GM18858 (cell line): ENCODE results near the gene ATP6V1B1.

Source experiments
- ATAC-seq: cut with Tn5 transposase; IDR thresholded peaks from one replicate; pipeline ENCODE4 v1.9.1; 2021; ENCODE audit not compliant: unreplicated experiment

ATP6V1B1 gene

GRCh38 chr2:70964596-70965386, 29.1 kb downstream of the ATP6V1B1 start:
- no peak for ATAC-seq

GRCh38 chr2:70965506-70965905, 29.8 kb downstream of the ATP6V1B1 start:
- no peak for ATAC-seq

- no peak for ATAC-seq
Measured at GRCh38 chr2:70966681-70967080, 31.0 kb downstream of the ATP6V1B1 start.

GRCh38 chr2:70967189-70967588, 31.5 kb downstream of the ATP6V1B1 start:
- ATAC-seq, result no peak

GRCh38 chr2:70974592-70974991, 38.9 kb downstream of the ATP6V1B1 start:
- no peak for ATAC-seq

- no peak for ATAC-seq
Measured at GRCh38 chr2:70975237-70975636, 39.5 kb downstream of the ATP6V1B1 start.

- ATAC-seq, result no peak
Measured at GRCh38 chr2:70977605-70978205, 42.0 kb downstream of the ATP6V1B1 start.

GRCh38 chr2:70978341-70979179, 42.9 kb downstream of the ATP6V1B1 start, which contains the start of gene ANKRD53:
ANKRD53 (plus strand) TSS chr2:70978630; CDS start chr2:70978646, 16 bp downstream.
- no peak for ATAC-seq

- ATAC-seq, result no peak
Measured at GRCh38 chr2:70979180-70979488, 43.4 kb downstream of the ATP6V1B1 start.

GRCh38 chr2:70979626-70980025, 43.9 kb downstream of the ATP6V1B1 start:
- ATAC-seq, result no peak

- ATAC-seq, result no peak
Measured at GRCh38 chr2:70981421-70981820, 45.7 kb downstream of the ATP6V1B1 start.

- no peak for ATAC-seq
Measured at GRCh38 chr2:70981866-70982810, 46.4 kb downstream of the ATP6V1B1 start.

- ATAC-seq, result no peak
Measured at GRCh38 chr2:70982971-70983370, 47.3 kb downstream of the ATP6V1B1 start.

- no peak for ATAC-seq
Measured at GRCh38 chr2:70983506-70984227, 48.0 kb downstream of the ATP6V1B1 start.

- no peak for ATAC-seq
Measured at GRCh38 chr2:70984228-70984575, 48.5 kb downstream of the ATP6V1B1 start.

- peak; percentile 92 for ATAC-seq
Measured at GRCh38 chr2:70984576-70985282, 49.0 kb downstream of the ATP6V1B1 start.

- ATAC-seq, result no peak
Measured at GRCh38 chr2:70985283-70985688, 49.6 kb downstream of the ATP6V1B1 start.

- no peak for ATAC-seq
Measured at GRCh38 chr2:70985956-70986355, 50.3 kb downstream of the ATP6V1B1 start.

GRCh38 chr2:70986499-70987189, 50.9 kb downstream of the ATP6V1B1 start:
- ATAC-seq, result no peak
